Suprapubic skin (tissue), 4 donors: Measurements from ENCODE around the gene PCDH7. TPM values are rescaled to one million over a fixed set of nuclear protein-coding genes. Genes with fewer than 3 reads are reported as not detected.

Experiments
- DNase-seq, 2 donors: peaks; one replicate each; pipeline ENCODE4 v3.0.0-alpha.2; 2019; ENCODE audit warnings: low spot score in 2 of 2
- H3K27ac ChIP-seq: fragments of 200-600 bp; sonication (generic); one replicate; pipeline ENCODE4 v1.5.1; 2019
- H3K27me3 ChIP-seq: fragments of 200-600 bp; sonication (generic); one replicate; pipeline ENCODE4 v1.5.1; 2019
- H3K36me3 ChIP-seq: fragments of 200-600 bp; sonication (generic); one replicate; pipeline ENCODE4 v1.5.1; 2019
- H3K4me1 ChIP-seq: fragments of 200-600 bp; sonication (generic); one replicate; pipeline ENCODE4 v1.5.1; 2019
- H3K4me3 ChIP-seq: fragments of 200-600 bp; sonication (generic); one replicate; pipeline ENCODE4 v1.5.1; 2019; ENCODE audit warnings: mild to moderate bottlenecking
- H3K9me3 ChIP-seq: fragments of 200-600 bp; sonication (generic); one replicate; pipeline ENCODE4 v1.5.1; 2019
- EP300 ChIP-seq: sonication (generic); formaldehyde crosslinking; IDR thresholded peaks from one replicate; pipeline ENCODE4 v1.6.1; 2017; ENCODE audit warnings: antibody characterized with exemption
- POLR2A ChIP-seq, 2 donors: fragments of 450-650 bp; IDR thresholded peaks; one replicate each; pipeline ENCODE4 v1.6.1; 2017; ENCODE audit warnings: antibody characterized with exemption in 2 of 2, mild to moderate bottlenecking in 2 of 2, moderate library complexity in 2 of 2
- POLR2AphosphoS5 ChIP-seq, 3 donors: sonication (generic); formaldehyde crosslinking; IDR thresholded peaks; one replicate each; pipeline ENCODE4 v1.6.1; 2017; ENCODE audit warnings: antibody characterized with exemption in 3 of 3
- WGBS: methylation state at CpG from one replicate; pipeline ENCODE4 v1.1.5; 2018; 5-methylcytosine and 5-hydroxymethylcytosine counted together
- total RNA-seq, 4 donors: library from RNA; depleted of rRNA; stranded (reverse); fragments of >200 nt; gene quantifications; one replicate each; pipeline ENCODE4 v1.1.0, GENCODE V29; 2016
- TF ChIP-seq, protein P1 (sequence below), 2 donors: fragments of 200-600 bp in 1 of 2; fragments of 450-650 bp in 1 of 2; sonication (generic) in 1 of 2; IDR thresholded peaks; one replicate each; pipeline ENCODE4 v1.5.1; 2016 to 2019; ENCODE audit warnings: antibody characterized with exemption in 2 of 2, mild to moderate bottlenecking in 1 of 2, moderate library complexity in 1 of 2

Gene PCDH7
- total RNA-seq, 4 donors from 2014 or later, result 38.1 to 70.0 (median 44.0) TPM

DNA sequence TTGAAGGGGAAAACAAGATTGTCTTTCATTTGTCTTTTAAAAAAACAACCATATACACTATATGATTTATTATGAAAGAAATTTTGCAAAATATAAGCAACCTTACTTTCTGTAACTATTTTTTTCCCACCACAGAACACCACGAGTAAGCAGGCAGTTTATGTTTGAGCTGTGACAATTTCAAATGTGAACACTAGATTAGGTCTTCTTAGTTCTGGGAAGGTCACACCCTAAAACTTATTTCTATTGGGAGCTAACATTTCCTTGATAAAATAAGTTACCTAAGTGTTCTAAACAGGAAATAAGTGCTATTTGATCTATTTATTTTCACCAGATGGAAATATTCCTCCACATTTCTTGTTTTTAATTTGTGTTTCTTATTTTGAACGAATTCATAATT lies 50.6 kb downstream of the PCDH7 start:
- Histone ChIP-seq H3K4me1 (peaks cover 16% of the 10 kb centered on the region), H3K4me3 (no peak overlapping the region), H3K27ac (no peak overlapping the region), H3K36me3 (no peaks in the 10 kb centered on the region), H3K27me3 (no peaks in the 10 kb centered on the region), H3K9me3 (no peaks in the 10 kb centered on the region)
- TF ChIP-seq POLR2A (IDR thresholded peaks at IDR 0.05), result no peak
- TF ChIP-seq POLR2AphosphoS5 (IDR thresholded peaks at IDR 0.05), result no peak
- no peak for TF ChIP-seq EP300
- TF ChIP-seq, protein P1, sequence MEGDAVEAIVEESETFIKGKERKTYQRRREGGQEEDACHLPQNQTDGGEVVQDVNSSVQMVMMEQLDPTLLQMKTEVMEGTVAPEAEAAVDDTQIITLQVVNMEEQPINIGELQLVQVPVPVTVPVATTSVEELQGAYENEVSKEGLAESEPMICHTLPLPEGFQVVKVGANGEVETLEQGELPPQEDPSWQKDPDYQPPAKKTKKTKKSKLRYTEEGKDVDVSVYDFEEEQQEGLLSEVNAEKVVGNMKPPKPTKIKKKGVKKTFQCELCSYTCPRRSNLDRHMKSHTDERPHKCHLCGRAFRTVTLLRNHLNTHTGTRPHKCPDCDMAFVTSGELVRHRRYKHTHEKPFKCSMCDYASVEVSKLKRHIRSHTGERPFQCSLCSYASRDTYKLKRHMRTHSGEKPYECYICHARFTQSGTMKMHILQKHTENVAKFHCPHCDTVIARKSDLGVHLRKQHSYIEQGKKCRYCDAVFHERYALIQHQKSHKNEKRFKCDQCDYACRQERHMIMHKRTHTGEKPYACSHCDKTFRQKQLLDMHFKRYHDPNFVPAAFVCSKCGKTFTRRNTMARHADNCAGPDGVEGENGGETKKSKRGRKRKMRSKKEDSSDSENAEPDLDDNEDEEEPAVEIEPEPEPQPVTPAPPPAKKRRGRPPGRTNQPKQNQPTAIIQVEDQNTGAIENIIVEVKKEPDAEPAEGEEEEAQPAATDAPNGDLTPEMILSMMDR (IDR thresholded peaks at IDR 0.05), result no peak
- no peak for DNase-seq
- 60% methylated on average over 2 of the region's 2 CpGs for WGBS

GRCh38 chr4:30776451-30776850 lies 56.3 kb downstream of the PCDH7 start:
- WGBS, result 61% methylated on average over 3 of the region's 3 CpGs
- DNase-seq, result no peak
- H3K27ac ChIP-seq, result no peak overlapping the region
- H3K9me3 ChIP-seq, result no peaks in the 10 kb centered on the region
- no peak overlapping the region for H3K4me3 ChIP-seq
- H3K4me1 ChIP-seq, result no peaks in the 10 kb centered on the region
- no peaks in the 10 kb centered on the region for H3K36me3 ChIP-seq
- H3K27me3 ChIP-seq, result no peaks in the 10 kb centered on the region
- TF ChIP-seq POLR2A (IDR thresholded peaks at IDR 0.05), result no peak
- TF ChIP-seq POLR2AphosphoS5 (IDR thresholded peaks at IDR 0.05), result no peak
- TF ChIP-seq EP300, result no peak
- TF ChIP-seq, protein P1 (IDR thresholded peaks at IDR 0.05), result no peak

DNA sequence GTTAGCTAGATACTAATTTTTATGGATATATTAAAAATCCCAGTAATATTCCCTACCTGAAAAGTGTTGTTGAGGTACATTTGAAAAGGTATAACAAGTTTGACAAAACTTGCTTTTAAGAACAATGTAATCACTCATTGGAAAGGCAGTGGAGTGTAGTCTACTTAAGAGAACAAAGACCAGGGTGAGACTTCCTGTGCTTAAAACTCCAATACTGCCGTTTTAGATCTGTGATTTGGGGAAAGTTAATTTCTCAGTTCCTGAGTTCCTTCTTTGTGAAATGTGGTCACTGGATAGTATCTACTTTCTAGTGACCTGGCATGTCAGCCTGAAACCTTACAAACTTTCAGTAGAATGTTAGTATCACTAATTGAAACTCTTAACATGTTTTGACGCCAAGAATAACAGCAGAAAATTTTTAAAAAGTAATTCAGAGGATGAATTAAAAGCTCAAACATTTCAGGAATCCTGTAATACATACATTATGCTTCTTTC lies 56.8 kb downstream of the PCDH7 start:
- Histone ChIP-seq H3K27ac (no peak overlapping the region), H3K36me3 (no peaks in the 10 kb centered on the region), H3K9me3 (no peaks in the 10 kb centered on the region), H3K4me1 (no peaks in the 10 kb centered on the region), H3K4me3 (no peak overlapping the region), H3K27me3 (no peaks in the 10 kb centered on the region)
- no peak for DNase-seq
- TF ChIP-seq POLR2AphosphoS5 (IDR thresholded peaks at IDR 0.05), result no peak
- no peak for TF ChIP-seq POLR2A (IDR thresholded peaks at IDR 0.05)
- TF ChIP-seq EP300, result no peak
- TF ChIP-seq, protein P1 (IDR thresholded peaks at IDR 0.05), result no peak
- 65% methylated on average over 2 of the region's 2 CpGs for WGBS
